B cell (primary cell): Measurements from ENCODE around the gene C19orf18. TPM values are rescaled to one million over a fixed set of nuclear protein-coding genes. Genes with fewer than 3 reads are reported as not detected.

Experiments used
- ATAC-seq: fragments of 200-7000 bp; cut with Tn5 transposase; one replicate; pipeline ENCODE4 v1.10.0; 2021; ENCODE audit warnings: low read depth, mild to moderate bottlenecking, moderate number of reproducible peaks, moderate library complexity
- CTCF ChIA-PET: fragments of 350-600 bp; sonication (Branson Sonifier 250); formaldehyde crosslinking; loops from one replicate; lab custom pipeline; 2021; ENCODE audit warnings: antibody characterized with exemption, inconsistent platforms; lab: Charles Lee
- POLR2A ChIA-PET: fragments of 350-600 bp; sonication (Branson Sonifier 250); formaldehyde crosslinking; loops from one replicate; lab custom pipeline; 2021; ENCODE audit warnings: antibody characterized with exemption; lab: Charles Lee
- DNase-seq: peaks from one replicate; pipeline ENCODE4 v3.0.0; 2013
- H2AFZ ChIP-seq: 2 replicates; pipeline ENCODE4 v1.6.1; 2012; ENCODE audit warnings: mild to moderate bottlenecking, low read depth, low read length; ENCODE audit not compliant: insufficient read depth, poor library complexity, severe bottlenecking
- H3K27ac ChIP-seq, 2 donors: 1 replicate in 1 of 2; 2 replicates in 1 of 2; pipeline ENCODE4 v1.5.1; 2012 to 2013; ENCODE audit warnings: low read length in 2 of 2, mild to moderate bottlenecking in 2 of 2, moderate library complexity in 1 of 2
- H3K27me3 ChIP-seq, 4 experiments: fragments of 200-600 bp in 1 of 4; sonication (generic) in 1 of 4; replicated peaks in 1 of 4; 1 replicate in 2 of 4; 2 replicates in 2 of 4; pipeline versions ENCODE4 v1.6.1 to v1.7.0; 2013 to 2016; ENCODE audit warnings: low read length in 3 of 4, mild to moderate bottlenecking in 2 of 4, mixed read lengths in 1 of 4, moderate library complexity in 1 of 4; ENCODE audit not compliant: insufficient read depth in 4 of 4, control insufficient read depth in 3 of 4; ENCODE audit errors: control extremely low read depth in 1 of 4
- H3K36me3 ChIP-seq, 2 experiments: replicated peaks in 1 of 2; 1 replicate in 1 of 2; 2 replicates in 1 of 2; pipeline versions ENCODE4 v1.6.1 to v1.7.1; 2013; ENCODE audit warnings: low read length in 1 of 2; ENCODE audit not compliant: insufficient read depth in 2 of 2, control insufficient read depth in 1 of 2; ENCODE audit errors: control extremely low read depth in 1 of 2, extremely low read depth in 1 of 2
- H3K4me1 ChIP-seq, 2 donors: fragments of 200-600 bp in 1 of 2; sonication (generic) in 1 of 2; 1 replicate in 1 of 2; 2 replicates in 1 of 2; pipeline versions ENCODE4 v1.5.1 to v1.6.1; 2013 to 2017; ENCODE audit warnings: low read length in 2 of 2; ENCODE audit not compliant: control insufficient read depth in 2 of 2, insufficient read depth in 2 of 2
- H3K4me2 ChIP-seq: replicated peaks from 2 replicates; pipeline ENCODE3; 2012; ENCODE audit warnings: mild to moderate bottlenecking, low read depth, low read length; ENCODE audit not compliant: poor library complexity, severe bottlenecking
- H3K4me3 ChIP-seq, 5 experiments: fragments of 200-600 bp in 1 of 5; sonication (generic) in 1 of 5; 1 replicate in 3 of 5; 2 replicates in 2 of 5; pipeline versions ENCODE4 v1.5.1 to v1.7.0; 2011 to 2016; ENCODE audit warnings: low read length in 4 of 5, mild to moderate bottlenecking in 4 of 5, low read depth in 2 of 5, control low read depth in 1 of 5, moderate library complexity in 1 of 5; ENCODE audit not compliant: insufficient read depth in 1 of 5; ENCODE audit errors: control extremely low read depth in 1 of 5, extremely low read depth in 1 of 5
- H3K79me2 ChIP-seq: fragments of 200-600 bp; sonication (generic); one replicate; pipeline ENCODE4 v1.6.0; 2016; ENCODE audit warnings: low read length; ENCODE audit not compliant: control insufficient read depth, insufficient read depth
- H3K9ac ChIP-seq: fragments of 200-600 bp; sonication (generic); 2 replicates; pipeline ENCODE4 v1.6.1; 2017; ENCODE audit warnings: mild to moderate bottlenecking, low read length, moderate library complexity
- H3K9me3 ChIP-seq, 3 donors: one replicate each; pipeline versions ENCODE4 v1.6.1 to v1.7.1; 2013; ENCODE audit warnings: low read length in 2 of 3; ENCODE audit not compliant: control insufficient read depth in 2 of 3, insufficient read depth in 1 of 3; ENCODE audit errors: control extremely low read depth in 1 of 3
- H4K20me1 ChIP-seq: 2 replicates; pipeline ENCODE4 v1.6.0; 2012; ENCODE audit warnings: mild to moderate bottlenecking, low read length; ENCODE audit not compliant: insufficient read depth, control insufficient read depth, poor library complexity, severe bottlenecking
- H3K27ac Mint-ChIP-seq: one replicate; pipeline ENCODE4 v1.8.0; 2021; ENCODE audit warnings: mixed read lengths
- H3K27me3 Mint-ChIP-seq: one replicate; pipeline ENCODE4 v1.8.0; 2021; ENCODE audit warnings: mixed read lengths
- H3K4me1 Mint-ChIP-seq: one replicate; pipeline ENCODE4 v1.8.0; 2021; ENCODE audit warnings: mixed read lengths
- H3K4me3 Mint-ChIP-seq: one replicate; pipeline ENCODE4 v1.8.0; 2021; ENCODE audit warnings: mixed read lengths
- H3K9me3 Mint-ChIP-seq: one replicate; pipeline ENCODE4 v1.8.0; 2022; ENCODE audit warnings: mixed read lengths; ENCODE audit not compliant: insufficient read depth
- CTCF ChIP-seq: fragments of 200-600 bp; IDR thresholded peaks from one replicate; pipeline ENCODE4 v1.8.0; 2022; ENCODE audit warnings: antibody characterized with exemption, mild to moderate bottlenecking
- EZH2 ChIP-seq: IDR thresholded peaks from 2 replicates; pipeline ENCODE4 v1.6.1; 2012; ENCODE audit warnings: borderline replicate concordance, low read depth, mild to moderate bottlenecking, moderate library complexity, low read length; ENCODE audit not compliant: insufficient read depth, poor library complexity, severe bottlenecking
- WGBS: methylation state at CpG from one replicate; pipeline ENCODE4 v1.1.5; 2013; ENCODE audit warnings: missing lambda C conversion rate; ENCODE audit not compliant: insufficient coverage; 5-methylcytosine and 5-hydroxymethylcytosine counted together
- intact Hi-C: fragments of 100-400 bp; cut with micrococcal nuclease; formaldehyde crosslinking; loops from one replicate; pipeline ENCODE4 v1.10.0; 2022
- polyA plus RNA-seq: library from polyadenylated mRNA; depleted of rRNA; stranded (reverse); fragments of >200 nt; gene quantifications from 2 replicates; pipeline ENCODE4 v1.2.3, GENCODE V29; 2012
- total RNA-seq, 2 donors: library from RNA; stranded (reverse); fragments of 120-200 nt in 1 of 2; gene quantifications; 1 replicate in 1 of 2; 2 replicates in 1 of 2; pipeline versions ENCODE4 v1.2.3 to v1.2.4, GENCODE V29; 2013 to 2022

C19orf18 gene
- total and polyA plus RNA-seq, 2 donors (not counting 1 experiment from before 2014, with no cell fraction given): 1.7 TPM; not detected in 1

GRCh38 chr19:57947419-57948134, 26.8 kb downstream of the C19orf18 start, which contains the start of gene ZNF256:
Gene ZNF256 (minus strand): TSS chr19:57947706. CDS start chr19:57947474, 232 bp downstream.
- Histone ChIP-seq H4K20me1 (peaks cover 15% of the 10 kb centered on the region), H3K4me1 (peaks cover 16 to 27% of the 10 kb centered on the region in 2 donors), H2AFZ (peak within 1 kb of the TSS; percentile 78), H3K4me2 (peak within 1 kb of the TSS; percentile 95), H3K9ac (peak within 1 kb of the TSS; percentile 90), H3K9me3 (peaks cover 4 to 69% (median 20%) of the 10 kb centered on the region in 3 donors), H3K27me3 (peaks cover 0 to 6% (median 0%) of the 10 kb centered on the region in 4 experiments), H3K36me3 (peaks cover 4 to 18% of the 10 kb centered on the region in 2 experiments), H3K79me2 (peaks cover 56% of the 10 kb centered on the region), H3K4me3 (peak within 1 kb of the TSS; percentile 71 to 90 (median 87)), H3K27ac (peak within 1 kb of the TSS; percentile 77 to 89)
- peaks cover 36% of the 10 kb centered on the region for H3K4me1 Mint-ChIP-seq
- peak; percentile 61 for TF ChIP-seq CTCF
- no peak for TF ChIP-seq EZH2
- CTCF ChIA-PET: interaction anchor here (0.6 kb wide), 1 partner anchor 239 kb away, joined by 4 read pairs; the partner anchor contains the start of gene ZNF154
- ATAC-seq (peak; percentile 99), DNase-seq (peak; percentile 95)
- intact Hi-C loops: loop anchor here (1.0 to 5.0 kb wide), 9 partner anchors 12 to 584 kb away; partner anchors contain the start of genes TRAPPC2B, ZNF417, ZNF418 and ZNF419
- POLR2A ChIA-PET: interaction anchor here (0.5 kb wide), 1 partner anchor 518 kb away, joined by 6 read pairs; no protein-coding TSS in a partner anchor
- peaks cover 6% of the 10 kb centered on the region for H3K27me3 Mint-ChIP-seq
- WGBS: 1% methylated on average over 44 of the region's 54 CpGs
- peak within 1 kb of the TSS; percentile 89 for H3K27ac Mint-ChIP-seq
- peak within 1 kb of the TSS; percentile 96 for H3K4me3 Mint-ChIP-seq
- H3K9me3 Mint-ChIP-seq: peaks cover 20% of the 10 kb centered on the region

- DNase-seq (no peak), ATAC-seq (no peak)
- peaks cover 6% of the 10 kb centered on the region for H3K27me3 Mint-ChIP-seq
- H3K27ac Mint-ChIP-seq: peak overlapping the region; percentile 89
- peak overlapping the region; percentile 77 to 89 for H3K27ac ChIP-seq
- H3K27me3 ChIP-seq: peaks cover 0 to 6% (median 0%) of the 10 kb centered on the region in 4 experiments
- ChIA-PET POLR2A (no interaction called here), CTCF (interaction anchor here (0.6 kb wide), 1 partner anchor 238 kb away, joined by 4 read pairs; the partner anchor contains the start of gene ZNF154)
- peaks cover 15% of the 10 kb centered on the region for H4K20me1 ChIP-seq
- H3K9me3 ChIP-seq: peaks cover 7 to 72% (median 24%) of the 10 kb centered on the region in 3 donors
- peak overlapping the region; percentile 71 to 90 (median 87) for H3K4me3 ChIP-seq
- peak overlapping the region; percentile 96 for H3K4me3 Mint-ChIP-seq
- 7% methylated on average over 18 of the region's 18 CpGs for WGBS
- peaks cover 36% of the 10 kb centered on the region for H3K4me1 Mint-ChIP-seq
- peaks cover 61% of the 10 kb centered on the region for H3K79me2 ChIP-seq
- peaks cover 23% of the 10 kb centered on the region for H3K9me3 Mint-ChIP-seq
- peak overlapping the region; percentile 95 for H3K4me2 ChIP-seq
- H3K36me3 ChIP-seq: peaks cover 9 to 23% of the 10 kb centered on the region in 2 experiments
- H3K9ac ChIP-seq: peak overlapping the region; percentile 90
- H2AFZ ChIP-seq: peak overlapping the region; percentile 78
- intact Hi-C loops: loop anchor here (1.0 to 5.0 kb wide), 9 partner anchors 12 to 584 kb away; partner anchors contain the start of genes TRAPPC2B, ZNF417, ZNF418 and ZNF419
- peaks cover 16 to 27% of the 10 kb centered on the region in 2 donors for H3K4me1 ChIP-seq
- TF ChIP-seq EZH2 (no peak), CTCF (no peak)
Measured at GRCh38 chr19:57947088-57947418, 27.3 kb downstream of the C19orf18 start.
